Right lobe of liver (tissue), 4 donors: ENCODE data around the gene MYLK2.

Source experiments
- CTCF ChIP-seq, 4 donors: fragments of 200-600 bp in 3 of 4; fragments of 450-650 bp in 1 of 4; IDR thresholded peaks; one replicate each; pipeline versions ENCODE4 v1.5.1 to v1.8.0; 2016 to 2022; ENCODE audit warnings: antibody characterized with exemption in 4 of 4, mild to moderate bottlenecking in 2 of 4
- POLR2A ChIP-seq: fragments of 450-650 bp; IDR thresholded peaks from one replicate; pipeline ENCODE4 v1.6.1; 2017; ENCODE audit warnings: antibody characterized with exemption, mild to moderate bottlenecking
- donor health status: DM: no; HTN: no; CAD: no.
- donor health status: DM: no; HTN: no; CAD: no.
- donor health status: DM: no; HTN: yes; CAD: no.

GRCh38 chr20:31879143-31879987, 60.2 kb downstream of the MYLK2 start:
- TF ChIP-seq CTCF (IDR thresholded peaks at IDR 0.05) (no peak), POLR2A (peak; percentile 44)
